H9 (cell line): ENCODE results near the gene ZBED5. TPM values are rescaled to one million over a fixed set of nuclear protein-coding genes. Genes with fewer than 3 reads are reported as not detected.

Experiments used
- DNase-seq: peaks from one replicate; pipeline ENCODE4 v3.0.0-alpha.2; 2017
- H2AFZ ChIP-seq: one replicate; pipeline ENCODE4 v1.6.1; 2013; ENCODE audit warnings: mild to moderate bottlenecking, low read length, control low read depth, moderate library complexity
- H2AK5ac ChIP-seq: 2 replicates; pipeline ENCODE4 v1.6.1; 2013; ENCODE audit warnings: low read length, control low read depth, mixed read lengths; ENCODE audit not compliant: insufficient read length
- H2BK120ac ChIP-seq: one replicate; pipeline ENCODE4 v1.6.1; 2013; ENCODE audit warnings: low read depth, mild to moderate bottlenecking, low read length, control low read depth, inconsistent platforms; ENCODE audit not compliant: poor library complexity, severe bottlenecking
- H2BK12ac ChIP-seq: 2 replicates; pipeline ENCODE4 v1.6.1; 2013; ENCODE audit warnings: low read length, control low read depth, mixed read lengths, low read depth; ENCODE audit not compliant: insufficient read length
- H2BK15ac ChIP-seq: 2 replicates; pipeline ENCODE4 v1.6.1; 2013; ENCODE audit warnings: low read depth, low read length, control low read depth
- H2BK20ac ChIP-seq: one replicate; pipeline ENCODE4 v1.6.1; 2013; ENCODE audit warnings: low read depth, mild to moderate bottlenecking, low read length, control low read depth, inconsistent platforms; ENCODE audit not compliant: poor library complexity, severe bottlenecking
- H2BK5ac ChIP-seq: 2 replicates; pipeline ENCODE4 v1.6.1; 2013; ENCODE audit warnings: low read length, control low read depth, mixed read lengths; ENCODE audit not compliant: insufficient read length
- H3K14ac ChIP-seq: 2 replicates; pipeline ENCODE4 v1.6.1; 2013; ENCODE audit warnings: low read length, control low read depth; ENCODE audit not compliant: insufficient read depth
- H3K18ac ChIP-seq: 2 replicates; pipeline ENCODE4 v1.6.1; 2013; ENCODE audit warnings: low read depth, mild to moderate bottlenecking, mixed read lengths, low read length, control low read depth; ENCODE audit not compliant: insufficient read length
- H3K23ac ChIP-seq: 2 replicates; pipeline ENCODE4 v1.6.1; 2013; ENCODE audit warnings: low read length, control low read depth, mixed read lengths, low read depth; ENCODE audit not compliant: insufficient read length
- H3K23me2 ChIP-seq: 2 replicates; pipeline ENCODE4 v1.6.1; 2013; ENCODE audit warnings: low read depth, mild to moderate bottlenecking, mixed read lengths, low read length, control low read depth; ENCODE audit not compliant: insufficient read length, poor library complexity, severe bottlenecking
- H3K27ac ChIP-seq: 2 replicates; pipeline ENCODE4 v1.5.1; 2013; ENCODE audit warnings: low read length, control low read depth, mixed read lengths, low read depth; ENCODE audit not compliant: insufficient read length
- H3K27me3 ChIP-seq: 2 replicates; pipeline ENCODE4 v1.6.1; 2013; ENCODE audit warnings: low read length, control low read depth, inconsistent platforms; ENCODE audit not compliant: insufficient read depth
- H3K4ac ChIP-seq: 2 replicates; pipeline ENCODE4 v1.6.1; 2013; ENCODE audit warnings: low read depth, mild to moderate bottlenecking, control low read depth, inconsistent platforms, low read length, moderate library complexity
- H3K4me1 ChIP-seq: 2 replicates; pipeline ENCODE4 v1.6.1; 2013; ENCODE audit warnings: low read length, control low read depth, inconsistent platforms; ENCODE audit not compliant: insufficient read depth
- H3K4me2 ChIP-seq: 2 replicates; pipeline ENCODE4 v1.6.1; 2013; ENCODE audit warnings: low read length, control low read depth, mixed read lengths; ENCODE audit not compliant: insufficient read length, insufficient read depth
- H3K56ac ChIP-seq: 2 replicates; pipeline ENCODE4 v1.6.1; 2013; ENCODE audit warnings: low read depth, mild to moderate bottlenecking, mixed read lengths, low read length, control low read depth; ENCODE audit not compliant: insufficient read length
- H3K79me1 ChIP-seq: 2 replicates; pipeline ENCODE4 v1.6.1; 2013; ENCODE audit warnings: low read depth, mild to moderate bottlenecking, moderate library complexity, low read length, control low read depth, inconsistent platforms; ENCODE audit not compliant: insufficient read depth, poor library complexity, severe bottlenecking
- H3K79me2 ChIP-seq: 2 replicates; pipeline ENCODE4 v1.6.1; 2013; ENCODE audit warnings: low read length, control low read depth, inconsistent platforms; ENCODE audit not compliant: insufficient read depth
- H3K9ac ChIP-seq: 2 replicates; pipeline ENCODE4 v1.6.1; 2013; ENCODE audit warnings: low read length, control low read depth, mixed read lengths; ENCODE audit not compliant: insufficient read length; ENCODE audit errors: extremely low read depth
- H3K9me3 ChIP-seq: one replicate; pipeline ENCODE4 v1.6.1; 2013; ENCODE audit warnings: low read depth, low read length, inconsistent platforms; ENCODE audit not compliant: control insufficient read depth
- H3T11ph ChIP-seq: one replicate; pipeline ENCODE4 v1.6.1; 2013; ENCODE audit warnings: mild to moderate bottlenecking, low read length, control low read depth, inconsistent platforms
- H4K20me1 ChIP-seq: one replicate; pipeline ENCODE4 v1.6.1; 2013; ENCODE audit not compliant: control insufficient read depth, insufficient read length, insufficient read depth
- H4K5ac ChIP-seq: 2 replicates; pipeline ENCODE4 v1.6.1; 2013; ENCODE audit warnings: low read depth, mild to moderate bottlenecking, mixed read lengths, low read length, control low read depth; ENCODE audit not compliant: insufficient read length
- H4K8ac ChIP-seq: replicated peaks from 2 replicates; pipeline ENCODE4 v1.6.1; 2013; ENCODE audit warnings: low read length, control low read depth, mixed read lengths, low read depth; ENCODE audit not compliant: insufficient read length
- H4K91ac ChIP-seq: 2 replicates; pipeline ENCODE4 v1.6.1; 2013; ENCODE audit warnings: low read depth, mild to moderate bottlenecking, moderate library complexity, mixed read lengths, low read length, control low read depth; ENCODE audit not compliant: insufficient read length
- H3K27ac Mint-ChIP-seq, 3 experiments: 2 replicates in 2 of 3; 3 replicates in 1 of 3; pipeline ENCODE4 v1.8.0; 2020 to 2021; ENCODE audit warnings: mixed read lengths in 3 of 3, mild to moderate bottlenecking in 1 of 3, moderate library complexity in 1 of 3
- H3K27me3 Mint-ChIP-seq: 2 replicates; pipeline ENCODE4 v1.8.0; 2021; ENCODE audit warnings: low read depth, mild to moderate bottlenecking, moderate library complexity, mixed read lengths
- H3K36me3 Mint-ChIP-seq, 3 experiments: 2 replicates in 2 of 3; 3 replicates in 1 of 3; pipeline ENCODE4 v1.8.0; 2020 to 2021; ENCODE audit warnings: low read depth in 3 of 3, mixed read lengths in 3 of 3; ENCODE audit not compliant: insufficient read depth in 1 of 3
- H3K4me1 Mint-ChIP-seq, 2 experiments: 2 replicates each; pipeline ENCODE4 v1.8.0; 2020; ENCODE audit warnings: mixed read lengths in 2 of 2
- H3K4me3 Mint-ChIP-seq, 2 experiments: 2 replicates in 1 of 2; 3 replicates in 1 of 2; pipeline ENCODE4 v1.8.0; 2020 to 2021; ENCODE audit warnings: mild to moderate bottlenecking in 2 of 2, mixed read lengths in 2 of 2, moderate library complexity in 1 of 2
- H3K9me3 Mint-ChIP-seq, 2 experiments: 2 replicates in 1 of 2; 3 replicates in 1 of 2; pipeline ENCODE4 v1.8.0; 2020; ENCODE audit warnings: mild to moderate bottlenecking in 2 of 2, mixed read lengths in 2 of 2, moderate library complexity in 1 of 2
- CTCF ChIP-seq: fragments of 200-600 bp; sonication (generic); conservative IDR thresholded peaks from 3 replicates; pipeline ENCODE4 v1.8.0; 2021; ENCODE audit warnings: antibody characterized with exemption, mild to moderate bottlenecking
- WGBS: extraction: QIAGEN DNeasy Blood & Tissue Kit; methylation state at CpG from one replicate; pipeline ENCODE4 v1.1.7; 2013; ENCODE audit warnings: missing lambda C conversion rate, low lambda C conversion rate, mixed read lengths; ENCODE audit not compliant: insufficient read length; ENCODE audit errors: extremely low coverage; 5-methylcytosine and 5-hydroxymethylcytosine counted together
- total RNA-seq: library from RNA; stranded (reverse); gene quantifications from 2 replicates; pipeline ENCODE4 v1.2.1, GENCODE V29; 2021

Gene ZBED5
- total RNA-seq, 1 experiment from 2014 or later: 65.8 TPM

- no peaks in the 10 kb centered on the region for H3K4me1 ChIP-seq
- no peak overlapping the region for H3K23ac ChIP-seq
- no peak overlapping the region for H3K14ac ChIP-seq
- H3K36me3 Mint-ChIP-seq: peaks cover 6 to 19% (median 12%) of the 10 kb centered on the region in 3 experiments
- peaks cover 4 to 5% of the 10 kb centered on the region in 2 experiments for H3K4me1 Mint-ChIP-seq
- no peak overlapping the region for H3K9ac ChIP-seq
- no peaks in the 10 kb centered on the region for H3K27me3 Mint-ChIP-seq
- H3K18ac ChIP-seq: no peak overlapping the region
- H2BK15ac ChIP-seq: no peak overlapping the region
- H2BK5ac ChIP-seq: no peak overlapping the region
- DNase-seq: no peak
- no peak for TF ChIP-seq CTCF
- no peaks in the 10 kb centered on the region for H3K79me1 ChIP-seq
- no peak overlapping the region for H2BK12ac ChIP-seq
- H2AFZ ChIP-seq: no peak overlapping the region
- H2BK20ac ChIP-seq: no peak overlapping the region
- no peak overlapping the region for H3K27ac Mint-ChIP-seq
- H2BK120ac ChIP-seq: no peak overlapping the region
- H3K23me2 ChIP-seq: no peaks in the 10 kb centered on the region
- no peak overlapping the region for H3K4me2 ChIP-seq
- no peak overlapping the region for H3K4ac ChIP-seq
- H3K9me3 ChIP-seq: peaks cover 9% of the 10 kb centered on the region
- no peak overlapping the region for H4K91ac ChIP-seq
- no peaks in the 10 kb centered on the region for H3K79me2 ChIP-seq
- H4K8ac ChIP-seq: no peak overlapping the region
- H4K5ac ChIP-seq: no peak overlapping the region
- no peak overlapping the region for H2AK5ac ChIP-seq
- H3T11ph ChIP-seq: no peak overlapping the region
- no peak overlapping the region for H3K56ac ChIP-seq
- no peak overlapping the region for H3K4me3 Mint-ChIP-seq
- no peaks in the 10 kb centered on the region for H3K27me3 ChIP-seq
- H3K9me3 Mint-ChIP-seq: peaks cover 20 to 27% of the 10 kb centered on the region in 2 experiments
- H3K27ac ChIP-seq: no peak overlapping the region
- WGBS: no CpG with 5 or more reads among the region's 3 CpGs
- no peaks in the 10 kb centered on the region for H4K20me1 ChIP-seq
These were observed 28.9 kb upstream of the ZBED5 start for GRCh38 chr11:10886652-10887250.
